ENCODE data around the gene LCOR.

The LCOR gene

DNA sequence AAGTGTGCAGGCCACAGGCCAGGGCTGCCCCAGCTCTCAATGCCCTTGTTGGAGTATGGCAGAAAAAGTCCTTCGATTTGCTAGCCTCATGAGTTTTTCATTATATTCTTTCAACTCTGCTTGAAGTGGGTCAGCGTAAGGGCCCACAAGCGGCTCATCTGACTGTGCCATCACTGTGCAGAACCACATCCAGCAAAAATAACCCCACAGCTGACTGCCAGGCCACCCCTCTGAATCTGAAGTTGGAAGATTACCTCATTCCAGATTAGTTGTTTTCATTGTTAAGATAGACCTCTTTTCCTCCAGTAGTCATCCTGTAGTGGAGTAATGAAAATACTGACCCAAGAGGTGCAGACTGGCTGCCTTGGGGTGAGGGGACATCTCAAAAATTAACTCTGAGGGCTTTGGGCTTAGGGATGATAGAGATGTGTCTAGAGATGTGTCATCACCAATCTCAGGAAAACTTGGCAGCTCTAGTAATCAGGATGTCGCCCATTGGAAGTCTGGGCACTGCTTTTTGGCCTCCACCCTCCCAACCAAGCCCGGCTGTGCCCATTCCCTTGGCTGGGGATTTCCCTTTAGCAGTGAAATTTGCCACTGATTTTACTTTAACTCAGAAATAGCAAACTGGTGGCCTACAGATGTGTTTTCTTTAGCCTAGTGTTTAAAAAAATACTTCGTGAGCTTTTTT is 164.3 kb downstream of the LCOR start:
- DNase-seq (ENCODE audit: insufficient read length, low spot score), result no peak
- FAIRE-seq, result no peak
- TF ChIP-seq CTCF (IDR thresholded peaks at IDR 0.05; ENCODE audit: insufficient read depth, missing control alignments), result no peak

DNA sequence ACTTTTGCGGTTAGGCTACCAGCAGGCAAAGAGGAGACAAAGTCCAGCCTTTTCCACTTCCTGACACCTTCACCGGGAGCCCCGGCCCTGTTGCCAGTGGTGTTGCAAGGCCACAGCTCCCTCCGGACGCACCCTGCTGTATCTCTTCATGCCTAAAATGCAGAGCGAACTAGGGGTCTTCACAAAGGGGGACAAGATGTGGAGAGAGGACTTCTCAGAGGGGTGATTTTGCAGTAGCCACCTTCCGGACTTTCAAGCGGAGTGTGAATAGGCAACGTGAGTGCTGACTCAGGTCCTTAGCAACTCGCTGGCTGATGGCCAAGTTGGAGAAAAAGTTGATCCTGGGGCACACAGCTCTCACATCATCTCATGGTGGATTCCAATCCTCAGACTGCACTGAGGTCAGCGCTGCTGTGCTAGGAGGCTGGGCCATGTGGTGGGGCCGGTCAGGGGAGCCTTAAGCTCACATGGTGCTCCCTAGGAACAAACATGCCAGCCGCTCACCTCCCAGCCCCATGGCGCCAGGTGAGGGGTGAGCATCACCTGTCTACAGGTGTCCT is 166.3 kb downstream of the LCOR start:
- FAIRE-seq, result no peak
- no peak for TF ChIP-seq CTCF (IDR thresholded peaks at IDR 0.05; ENCODE audit: insufficient read depth, missing control alignments)
- DNase-seq (ENCODE audit: insufficient read length, low spot score), result no peak

DNA sequence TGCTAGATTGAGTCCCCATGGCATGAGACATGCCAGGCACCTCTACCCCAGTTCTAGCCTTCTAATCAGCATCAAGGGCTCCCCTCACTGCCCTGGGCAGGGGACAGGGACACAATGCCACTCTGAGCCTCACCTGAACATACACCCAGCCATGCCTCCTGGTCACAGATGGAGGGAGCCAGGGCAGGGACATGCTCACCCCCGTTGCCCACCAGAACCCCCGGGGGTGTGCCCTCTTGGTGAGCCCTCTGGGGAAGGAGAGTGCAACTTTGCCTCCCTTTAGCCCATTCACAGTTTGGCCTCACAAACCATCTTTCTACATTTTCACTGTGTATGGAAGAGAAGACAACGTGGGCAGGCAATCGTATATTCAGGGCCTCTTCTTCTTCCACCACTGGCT is 167.2 kb downstream of the LCOR start:
- TF ChIP-seq CTCF (IDR thresholded peaks at IDR 0.05; ENCODE audit: insufficient read depth, missing control alignments), result no peak
- FAIRE-seq (no peak), DNase-seq (ENCODE audit: insufficient read length, low spot score) (no peak)

- DNase-seq (ENCODE audit: insufficient read length, low spot score) (no peak), FAIRE-seq (no peak)
- TF ChIP-seq CTCF (IDR thresholded peaks at IDR 0.05; ENCODE audit: insufficient read depth, missing control alignments), result no peak
Observed at GRCh38 chr10:96999987-97000386, 167.9 kb downstream of the LCOR start.

- FAIRE-seq (no peak), DNase-seq (ENCODE audit: insufficient read length, low spot score) (no peak)
- TF ChIP-seq CTCF (IDR thresholded peaks at IDR 0.05; ENCODE audit: insufficient read depth, missing control alignments), result no peak
Observed at GRCh38 chr10:97000487-97001182, 168.5 kb downstream of the LCOR start.

GRCh38 chr10:97001183-97001991 is 169.3 kb downstream of the LCOR start:
- DNase-seq (ENCODE audit: insufficient read length, low spot score), result no peak
- no peak for FAIRE-seq
- TF ChIP-seq CTCF (IDR thresholded peaks at IDR 0.05; ENCODE audit: insufficient read depth, missing control alignments), result no peak

Measured in D721Med (cell line).